ENCODE results near the gene TRABD2B. TPM values are rescaled to one million over a fixed set of nuclear protein-coding genes. Genes with fewer than 3 reads are reported as not detected.

TRABD2B gene
- polyA plus RNA-seq, 6 donors from 2014 or later: not detected

GRCh38 chr1:47809301-47810084 lies 187.7 kb downstream of the TRABD2B start:
- Mint-ChIP-seq H3K27ac (no peak overlapping the region), H3K36me3 (no peaks in the 10 kb centered on the region), H3K27me3 (peaks cover 0 to 34% (median 9%) of the 10 kb centered on the region in 3 donors), H3K4me1 (no peaks in the 10 kb centered on the region), H3K9me3 (peaks cover 0 to 1% (median 0%) of the 10 kb centered on the region in 7 donors), H3K4me3 (no peak overlapping the region)
- DNase-seq: no peak
- ATAC-seq (ENCODE audit: low read depth in 2 of 2): no peak

GRCh38 chr1:47808612-47809011 lies 188.6 kb downstream of the TRABD2B start:
- Mint-ChIP-seq H3K4me3 (no peak overlapping the region), H3K27ac (no peak overlapping the region), H3K4me1 (no peaks in the 10 kb centered on the region), H3K27me3 (peaks cover 0 to 28% (median 9%) of the 10 kb centered on the region in 3 donors), H3K36me3 (no peaks in the 10 kb centered on the region), H3K9me3 (peaks cover 0 to 1% (median 0%) of the 10 kb centered on the region in 7 donors)
- DNase-seq (no peak), ATAC-seq (ENCODE audit: low read depth in 2 of 2) (no peak)

GRCh38 chr1:47805921-47806361 lies 191.2 kb downstream of the TRABD2B start:
- no peak for ATAC-seq (ENCODE audit: low read depth in 2 of 2)
- Mint-ChIP-seq H3K9me3 (peaks cover 0 to 1% (median 0%) of the 10 kb centered on the region in 7 donors), H3K36me3 (no peaks in the 10 kb centered on the region), H3K4me1 (no peaks in the 10 kb centered on the region), H3K27ac (no peak overlapping the region), H3K4me3 (peak overlapping the region in 1 of 8 donors; percentile 2), H3K27me3 (peaks cover 0 to 15% (median 0%) of the 10 kb centered on the region in 3 donors)
- DNase-seq: no peak

DNA sequence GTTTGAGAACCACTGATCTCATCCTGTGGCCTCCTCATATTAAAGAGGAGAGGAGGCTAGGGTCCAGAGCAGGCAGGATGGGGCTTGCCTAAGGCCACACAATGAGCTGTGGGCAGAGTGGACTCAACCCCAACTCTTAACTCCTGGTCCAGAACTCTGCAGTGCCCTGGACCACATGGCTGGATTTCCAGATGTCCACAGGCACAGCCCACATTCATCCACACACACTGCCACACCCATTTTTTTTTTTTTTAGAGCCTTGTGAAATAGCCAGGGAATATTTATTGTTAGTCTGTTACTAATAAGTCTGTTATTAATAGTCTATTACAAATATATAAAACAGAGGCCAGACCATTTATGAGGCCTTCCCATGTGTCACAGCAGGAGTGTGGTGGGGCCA lies 192.2 kb downstream of the TRABD2B start:
- Mint-ChIP-seq H3K4me1 (no peaks in the 10 kb centered on the region), H3K27ac (no peak overlapping the region), H3K4me3 (no peak overlapping the region), H3K36me3 (no peaks in the 10 kb centered on the region), H3K27me3 (peaks cover 0 to 5% (median 0%) of the 10 kb centered on the region in 3 donors), H3K9me3 (peaks cover 0 to 1% (median 0%) of the 10 kb centered on the region in 7 donors)
- ATAC-seq (ENCODE audit: low read depth in 2 of 2) (no peak), DNase-seq (no peak)

GRCh38 chr1:47803815-47804501 lies 193.2 kb downstream of the TRABD2B start:
- no peak for ATAC-seq (ENCODE audit: low read depth in 2 of 2)
- no peak for DNase-seq
- Mint-ChIP-seq H3K4me3 (no peak overlapping the region), H3K36me3 (no peaks in the 10 kb centered on the region), H3K4me1 (no peaks in the 10 kb centered on the region), H3K9me3 (peaks cover 0 to 1% (median 0%) of the 10 kb centered on the region in 7 donors), H3K27ac (no peak overlapping the region), H3K27me3 (no peaks in the 10 kb centered on the region)

GRCh38 chr1:47797575-47797974 lies 199.6 kb downstream of the TRABD2B start:
- H3K9me3 Mint-ChIP-seq: peaks cover 0 to 1% (median 0%) of the 10 kb centered on the region in 7 donors
- H3K4me1 Mint-ChIP-seq: no peaks in the 10 kb centered on the region
- H3K27ac Mint-ChIP-seq: no peak overlapping the region
- no peak overlapping the region for H3K4me3 Mint-ChIP-seq
- no peak for ATAC-seq (ENCODE audit: low read depth in 2 of 2)
- no peaks in the 10 kb centered on the region for H3K36me3 Mint-ChIP-seq
- no peak for DNase-seq
- peaks cover 0 to 5% (median 0%) of the 10 kb centered on the region in 3 donors for H3K27me3 Mint-ChIP-seq

DNA sequence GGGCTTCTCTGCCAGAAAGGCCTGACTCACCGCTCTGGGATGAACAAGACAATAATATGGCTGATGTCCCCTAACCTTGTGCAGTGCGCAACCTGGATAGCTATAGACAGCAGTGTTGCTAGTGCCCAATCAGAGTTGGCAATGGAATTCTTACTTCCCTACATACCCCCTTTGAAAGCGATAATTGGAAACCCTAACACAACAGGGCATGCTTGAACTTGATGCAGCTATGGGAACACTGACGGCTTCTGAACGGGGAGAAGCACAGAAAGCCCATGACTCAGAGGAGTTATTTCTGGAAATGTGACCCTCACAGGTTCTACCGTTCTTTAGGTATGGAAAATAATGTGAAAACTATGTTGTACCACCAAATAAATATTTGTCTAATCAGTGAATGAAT lies 200.6 kb downstream of the TRABD2B start:
- no peak overlapping the region for H3K4me3 Mint-ChIP-seq

DNA sequence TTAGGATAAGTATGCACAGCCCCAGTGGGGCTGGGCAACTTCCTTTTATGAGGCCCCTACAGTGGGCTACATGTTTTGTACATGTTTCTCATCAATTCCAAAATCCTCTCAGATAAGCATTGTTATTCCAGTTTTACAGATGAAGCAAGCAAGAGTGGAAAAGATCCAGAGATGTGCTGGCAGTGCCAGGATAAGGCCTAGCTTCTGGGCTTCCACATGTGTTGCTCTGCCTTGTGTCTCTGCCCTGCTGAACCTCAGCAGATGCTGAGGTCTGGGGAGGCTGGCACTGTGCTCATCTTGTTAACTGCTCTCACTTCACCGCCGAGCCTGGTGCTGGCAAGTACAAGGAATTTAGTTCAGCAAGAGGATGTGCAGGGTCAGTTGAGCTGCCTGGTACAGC lies 202.1 kb downstream of the TRABD2B start:
- peaks cover 0 to 1% (median 0%) of the 10 kb centered on the region in 7 donors for H3K9me3 Mint-ChIP-seq
- H3K4me3 Mint-ChIP-seq: no peak overlapping the region
- no peak for ATAC-seq (ENCODE audit: low read depth in 2 of 2)

More for the DNA sequence above, 200.6 kb downstream of the TRABD2B start:
- Mint-ChIP-seq H3K9me3 (peaks cover 0 to 1% (median 0%) of the 10 kb centered on the region in 7 donors), H3K4me1 (no peaks in the 10 kb centered on the region), H3K27me3 (peaks cover 0 to 5% (median 0%) of the 10 kb centered on the region in 3 donors), H3K27ac (no peak overlapping the region), H3K36me3 (no peaks in the 10 kb centered on the region)
- DNase-seq (no peak), ATAC-seq (ENCODE audit: low read depth in 2 of 2) (no peak)

DNA sequence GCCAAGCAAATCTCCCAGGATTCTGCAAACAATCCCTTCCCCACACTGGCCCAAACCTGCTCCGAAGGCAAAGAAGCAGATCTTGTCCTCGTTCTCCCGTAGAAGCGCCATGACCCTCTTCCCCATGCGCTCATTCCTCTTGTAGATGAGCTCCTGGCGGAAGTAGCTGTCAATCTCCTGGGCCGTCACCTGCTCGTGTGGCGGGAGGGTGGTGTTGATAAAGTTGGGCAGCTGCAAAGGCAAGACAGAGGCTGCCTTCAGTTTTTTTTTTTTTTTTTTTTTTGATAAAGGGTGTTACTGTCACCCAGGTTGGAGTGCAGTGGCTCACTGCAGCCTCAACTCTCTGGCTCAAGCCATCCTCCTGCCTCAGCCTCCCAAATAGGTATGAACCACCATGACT lies 202.7 kb downstream of the TRABD2B start:
- Mint-ChIP-seq H3K27me3 (peaks cover 0 to 5% (median 0%) of the 10 kb centered on the region in 3 donors), H3K27ac (no peak overlapping the region), H3K9me3 (peaks cover 0 to 1% (median 0%) of the 10 kb centered on the region in 7 donors), H3K4me3 (no peak overlapping the region), H3K4me1 (no peaks in the 10 kb centered on the region), H3K36me3 (no peaks in the 10 kb centered on the region)
- DNase-seq (no peak), ATAC-seq (ENCODE audit: low read depth in 2 of 2) (no peak)

More for the DNA sequence above, 202.1 kb downstream of the TRABD2B start:
- Mint-ChIP-seq H3K27me3 (peaks cover 0 to 5% (median 0%) of the 10 kb centered on the region in 3 donors), H3K36me3 (no peaks in the 10 kb centered on the region), H3K27ac (no peak overlapping the region), H3K4me1 (no peaks in the 10 kb centered on the region)
- DNase-seq: no peak

DNA sequence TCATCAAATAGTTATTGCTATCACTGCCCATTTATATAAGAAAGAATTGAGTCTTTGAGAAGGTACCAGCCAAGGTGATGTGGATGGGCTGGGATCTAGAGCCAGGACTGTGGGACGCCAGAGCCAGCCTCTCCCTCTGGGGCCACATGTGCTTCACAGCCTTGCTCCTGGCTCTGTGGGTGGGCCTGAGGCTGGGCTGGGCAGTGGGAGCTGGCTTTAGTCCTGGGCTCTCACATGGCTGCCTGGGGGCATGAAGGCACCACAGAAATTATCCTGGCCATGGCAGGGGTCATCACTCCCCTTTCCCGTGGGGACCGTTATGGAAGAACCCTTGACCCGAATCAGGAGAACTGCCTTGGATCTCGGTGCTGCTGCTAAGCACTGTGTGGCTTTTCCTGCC lies 203.1 kb downstream of the TRABD2B start:
- DNase-seq: no peak
- Mint-ChIP-seq H3K4me1 (no peaks in the 10 kb centered on the region), H3K36me3 (no peaks in the 10 kb centered on the region), H3K4me3 (no peak overlapping the region), H3K27ac (no peak overlapping the region), H3K27me3 (peaks cover 0 to 5% (median 0%) of the 10 kb centered on the region in 3 donors), H3K9me3 (no peaks in the 10 kb centered on the region)
- ATAC-seq (ENCODE audit: low read depth in 2 of 2): no peak

GRCh38 chr1:47793563-47793962 lies 203.6 kb downstream of the TRABD2B start:
- Mint-ChIP-seq H3K9me3 (no peaks in the 10 kb centered on the region), H3K4me3 (no peak overlapping the region), H3K36me3 (no peaks in the 10 kb centered on the region), H3K4me1 (no peaks in the 10 kb centered on the region), H3K27me3 (peaks cover 0 to 5% (median 0%) of the 10 kb centered on the region in 3 donors), H3K27ac (no peak overlapping the region)
- no peak for ATAC-seq (ENCODE audit: low read depth in 2 of 2)
- DNase-seq: no peak

DNA sequence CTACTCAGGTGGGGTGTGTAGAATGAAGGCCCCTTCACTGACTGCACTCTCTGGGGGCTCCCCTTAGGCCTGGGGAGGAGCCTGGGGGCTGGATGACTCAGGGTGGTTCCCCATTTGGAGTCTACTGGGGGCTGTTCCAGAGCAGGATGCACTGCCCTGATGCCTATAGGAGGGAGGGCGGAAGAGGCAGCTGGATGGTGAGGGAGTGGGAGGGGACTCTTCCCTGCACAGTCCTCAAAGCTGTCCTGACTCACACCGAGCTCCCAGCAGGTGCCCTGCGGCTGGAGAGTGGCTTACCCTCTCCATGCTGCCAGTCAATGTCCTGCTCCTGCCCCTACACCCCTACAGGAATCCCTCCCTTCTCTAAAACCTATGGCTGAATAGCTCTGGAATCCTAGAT lies 204.4 kb downstream of the TRABD2B start:
- Mint-ChIP-seq H3K4me3 (no peak overlapping the region), H3K27ac (no peak overlapping the region), H3K36me3 (no peaks in the 10 kb centered on the region), H3K27me3 (peaks cover 0 to 5% (median 0%) of the 10 kb centered on the region in 3 donors), H3K4me1 (no peaks in the 10 kb centered on the region), H3K9me3 (no peaks in the 10 kb centered on the region)
- no peak for DNase-seq
- no peak for ATAC-seq (ENCODE audit: low read depth in 2 of 2)

DNA sequence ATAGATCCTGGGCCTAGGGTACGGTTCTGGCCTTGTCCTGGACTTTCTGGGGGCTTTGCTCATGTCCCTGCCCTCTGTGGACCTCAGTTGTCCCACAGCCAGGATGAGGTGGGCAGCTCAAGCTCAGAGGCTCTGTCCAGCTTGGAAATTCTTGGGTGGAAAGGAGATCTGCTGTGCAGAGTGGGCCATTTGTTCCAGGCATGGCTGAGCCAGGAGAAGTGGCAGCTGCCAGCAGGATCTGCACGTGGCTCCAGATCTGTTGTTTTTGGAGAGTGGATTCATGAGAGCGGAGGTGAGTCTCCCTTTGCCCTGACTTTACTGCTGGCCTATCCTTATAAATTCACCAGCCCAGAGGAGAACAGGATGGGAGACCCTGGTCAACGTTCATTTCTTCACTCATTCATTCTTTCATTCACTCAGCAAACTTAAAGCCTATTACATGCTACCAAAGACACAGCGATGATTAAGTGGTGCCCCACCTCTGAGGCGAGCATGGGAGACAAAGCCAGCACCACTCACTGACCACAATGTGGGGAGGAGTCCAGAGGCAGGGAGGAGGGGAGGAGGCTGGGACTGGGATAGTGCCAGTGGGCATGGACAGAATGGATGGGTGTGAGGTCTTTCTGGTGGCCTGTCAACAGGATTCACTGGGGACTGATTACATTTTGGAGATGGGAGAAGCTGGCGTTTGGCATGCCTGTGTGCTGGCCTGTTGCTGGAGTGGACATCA lies 205.1 kb downstream of the TRABD2B start:
- Mint-ChIP-seq H3K4me3 (no peak overlapping the region), H3K27me3 (peaks cover 0 to 5% (median 0%) of the 10 kb centered on the region in 3 donors), H3K4me1 (no peaks in the 10 kb centered on the region), H3K9me3 (no peaks in the 10 kb centered on the region), H3K27ac (no peak overlapping the region), H3K36me3 (no peaks in the 10 kb centered on the region)
- DNase-seq (no peak), ATAC-seq (ENCODE audit: low read depth in 2 of 2) (no peak)
